Tibial artery (tissue), 4 donors: ENCODE data around the gene SLC13A5.

Source experiments
- DNase-seq, 2 donors: peaks; one replicate each; pipeline ENCODE4 v3.0.0-alpha.2; 2019
- H3K27ac ChIP-seq, 2 donors: fragments of 200-600 bp; sonication (generic) in 1 of 2; 1 replicate in 1 of 2; 2 replicates in 1 of 2; pipeline ENCODE4 v1.5.1; 2018 to 2019; ENCODE audit warnings: mild to moderate bottlenecking in 1 of 2
- H3K27me3 ChIP-seq, 2 donors: fragments of 200-600 bp; sonication (generic) in 1 of 2; one replicate each; pipeline versions ENCODE4 v1.5.1 to v1.6.0; 2016 to 2019
- H3K36me3 ChIP-seq, 3 donors: fragments of 200-600 bp; sonication (generic) in 2 of 3; one replicate each; pipeline ENCODE4 v1.5.1; 2016 to 2019; ENCODE audit warnings: mild to moderate bottlenecking in 2 of 3
- H3K4me1 ChIP-seq, 4 donors: fragments of 200-600 bp; sonication (generic) in 2 of 4; 1 replicate in 3 of 4; 2 replicates in 1 of 4; pipeline ENCODE4 v1.5.1; 2016 to 2019
- H3K4me3 ChIP-seq, 2 donors: fragments of 200-600 bp; sonication (generic) in 1 of 2; 1 replicate in 1 of 2; 2 replicates in 1 of 2; pipeline ENCODE4 v1.5.1; 2018 to 2019; ENCODE audit warnings: mild to moderate bottlenecking in 2 of 2
- H3K9me3 ChIP-seq, 3 donors: fragments of 200-600 bp; sonication (generic) in 1 of 3; one replicate each; pipeline ENCODE4 v1.5.1; 2016 to 2019
- CTCF ChIP-seq, 2 experiments: fragments of 200-600 bp in 1 of 2; fragments of 450-650 bp in 1 of 2; IDR thresholded peaks; one replicate each; pipeline ENCODE4 v1.5.1; 2017 to 2019; ENCODE audit warnings: antibody characterized with exemption in 2 of 2, mild to moderate bottlenecking in 1 of 2, moderate library complexity in 1 of 2
- intact Hi-C: fragments of 100-400 bp; cut with DNase I; formaldehyde crosslinking; loops from one replicate; pipeline ENCODE4 v1.15.0; 2023; ENCODE audit warnings: low total_unique reads

The SLC13A5 gene

DNA sequence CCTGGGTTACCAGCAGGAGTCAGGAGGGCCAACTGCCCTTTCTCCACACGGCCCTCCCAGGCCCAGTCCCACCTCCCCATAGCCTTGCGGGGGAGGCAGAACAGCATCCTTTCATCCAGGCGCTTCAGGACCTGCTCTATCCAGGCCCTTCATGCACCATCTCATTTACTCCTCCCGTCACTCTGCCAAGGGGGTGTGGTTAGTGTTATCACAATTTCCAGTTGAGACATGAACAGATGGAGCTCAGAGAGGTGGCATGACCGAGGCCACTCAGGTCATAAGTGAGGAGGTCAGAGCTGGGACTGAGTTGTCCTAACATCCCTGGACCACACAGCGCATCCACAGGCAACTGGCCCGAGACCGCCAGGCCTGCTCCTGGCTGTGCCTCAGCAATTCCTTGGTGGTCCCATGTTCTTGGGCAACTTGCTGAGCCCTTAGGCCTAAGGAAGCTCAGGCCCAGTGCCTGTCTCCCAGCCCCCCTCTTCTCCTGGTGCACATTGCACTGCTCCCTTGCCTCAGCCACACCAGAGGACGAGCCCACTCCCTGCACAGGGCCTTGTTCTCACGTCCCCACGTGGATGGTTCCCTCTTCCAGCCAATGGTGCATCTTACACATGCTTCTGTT is 37.9 kb downstream of the SLC13A5 start:
- H3K27ac ChIP-seq: no peak overlapping the region
- intact Hi-C loops: no loop called here
- DNase-seq: no peak
- H3K36me3 ChIP-seq: no peaks in the 10 kb centered on the region
- no peak for TF ChIP-seq CTCF (IDR thresholded peaks at IDR 0.05)
- H3K4me1 ChIP-seq: no peaks in the 10 kb centered on the region
- no peak overlapping the region for H3K4me3 ChIP-seq
- no peaks in the 10 kb centered on the region for H3K9me3 ChIP-seq
- peaks cover 0 to 49% of the 10 kb centered on the region in 2 donors for H3K27me3 ChIP-seq

- H3K9me3 ChIP-seq: no peaks in the 10 kb centered on the region
- DNase-seq: no peak
- no peaks in the 10 kb centered on the region for H3K36me3 ChIP-seq
- H3K27me3 ChIP-seq: peaks cover 0 to 48% of the 10 kb centered on the region in 2 donors
- H3K4me1 ChIP-seq: no peaks in the 10 kb centered on the region
- no peak overlapping the region for H3K4me3 ChIP-seq
- intact Hi-C loops: no loop called here
- H3K27ac ChIP-seq: no peak overlapping the region
- TF ChIP-seq CTCF (IDR thresholded peaks at IDR 0.05): no peak
Measured at GRCh38 chr17:6674586-6674985, 38.6 kb downstream of the SLC13A5 start.

- no peaks in the 10 kb centered on the region for H3K4me1 ChIP-seq
- no peak overlapping the region for H3K27ac ChIP-seq
- no peaks in the 10 kb centered on the region for H3K9me3 ChIP-seq
- no peak overlapping the region for H3K4me3 ChIP-seq
- H3K27me3 ChIP-seq: peaks cover 0 to 46% of the 10 kb centered on the region in 2 donors
- intact Hi-C loops: no loop called here
- no peaks in the 10 kb centered on the region for H3K36me3 ChIP-seq
- no peak for TF ChIP-seq CTCF (IDR thresholded peaks at IDR 0.05)
- DNase-seq: no peak
Measured at GRCh38 chr17:6671431-6671830, 41.7 kb downstream of the SLC13A5 start.

DNA sequence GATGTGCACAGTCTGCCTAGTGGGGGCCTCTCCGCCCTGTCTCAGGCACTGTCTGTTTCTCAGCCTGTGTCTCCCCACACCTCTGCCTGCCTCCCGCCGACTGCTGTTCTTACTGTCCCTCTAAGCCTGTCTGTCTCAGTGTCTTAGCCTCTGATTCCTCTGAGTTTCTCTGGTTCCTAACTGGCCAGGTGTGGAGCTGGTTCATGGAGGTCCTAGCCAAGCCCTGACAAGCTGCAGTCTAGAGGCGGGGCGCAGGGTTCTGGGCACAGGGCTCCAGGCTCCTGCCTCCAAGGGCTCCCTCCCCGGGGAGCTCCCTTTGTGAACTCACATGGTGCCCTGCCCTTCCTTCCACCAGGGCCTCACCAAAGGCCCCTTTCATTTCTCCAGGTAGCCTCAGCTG is 42.2 kb downstream of the SLC13A5 start:
- no peaks in the 10 kb centered on the region for H3K4me1 ChIP-seq
- intact Hi-C loops: no loop called here
- DNase-seq: no peak
- no peak for TF ChIP-seq CTCF (IDR thresholded peaks at IDR 0.05)
- H3K27me3 ChIP-seq: peaks cover 0 to 45% of the 10 kb centered on the region in 2 donors
- H3K36me3 ChIP-seq: no peaks in the 10 kb centered on the region
- H3K9me3 ChIP-seq: no peaks in the 10 kb centered on the region
- no peak overlapping the region for H3K4me3 ChIP-seq
- H3K27ac ChIP-seq: no peak overlapping the region

GRCh38 chr17:6670571-6670970 is 42.6 kb downstream of the SLC13A5 start:
- no peaks in the 10 kb centered on the region for H3K36me3 ChIP-seq
- H3K27me3 ChIP-seq: peaks cover 0 to 43% of the 10 kb centered on the region in 2 donors
- TF ChIP-seq CTCF (IDR thresholded peaks at IDR 0.05): no peak
- H3K27ac ChIP-seq: no peak overlapping the region
- intact Hi-C loops: no loop called here
- no peak overlapping the region for H3K4me3 ChIP-seq
- H3K9me3 ChIP-seq: no peaks in the 10 kb centered on the region
- DNase-seq: no peak
- H3K4me1 ChIP-seq: no peaks in the 10 kb centered on the region
